PC-3 (cell line): ENCODE data around the gene SETBP1. TPM values are rescaled to one million over a fixed set of nuclear protein-coding genes. Genes with fewer than 3 reads are reported as not detected.

Source experiments
- ATAC-seq: fragments of 200-7000 bp; cut with Tn5 transposase; 2 replicates; pipeline ENCODE4 v1.9.1; 2020; ENCODE audit warnings: mild to moderate bottlenecking, moderate library complexity
- BruUV-seq: library from RNA; stranded (reverse); fragments of 400-500 nt; replicated peaks from 2 replicates; lab custom pipeline; 2021; lab: Mats Ljungman, UMichigan
- CTCF ChIA-PET: fragments of 300-600 bp; sonication (Branson Sonifier 250); formaldehyde crosslinking; loops from one replicate; lab custom pipeline; 2022; ENCODE audit warnings: antibody characterized with exemption; lab: Charles Lee
- POLR2A ChIA-PET: fragments of 300-600 bp; sonication (Branson Sonifier 250); formaldehyde crosslinking; loops from one replicate; lab custom pipeline; 2022; ENCODE audit warnings: antibody characterized with exemption; ENCODE audit not compliant: unreplicated experiment; lab: Charles Lee
- DNase-seq: peaks from one replicate; pipeline ENCODE4 v3.0.0-alpha.2; 2015
- H2AFZ ChIP-seq: fragments of 300-600 bp; sonication (generic); 2 replicates; pipeline ENCODE4 v1.6.0; 2016; ENCODE audit warnings: antibody characterized with exemption, low read length
- H3F3A ChIP-seq: fragments of 300-600 bp; sonication (generic); one replicate; pipeline ENCODE4 v1.6.0; 2017; ENCODE audit warnings: antibody characterized with exemption, low read length, control low read depth, mild to moderate bottlenecking; ENCODE audit not compliant: unreplicated experiment
- H3K27ac ChIP-seq: fragments of 300-600 bp; sonication (generic); 2 replicates; pipeline ENCODE4 v1.5.1; 2016; ENCODE audit warnings: mild to moderate bottlenecking, low read length
- H3K27me3 ChIP-seq: fragments of 300-600 bp; sonication (generic); 2 replicates; pipeline ENCODE4 v1.6.1; 2016; ENCODE audit warnings: low read length, mixed read lengths
- H3K36me3 ChIP-seq: fragments of 300-600 bp; sonication (generic); 2 replicates; pipeline ENCODE4 v1.6.1; 2016; ENCODE audit warnings: low read depth, mixed run types, low read length, mixed read lengths
- H3K4me1 ChIP-seq: fragments of 300-600 bp; sonication (generic); 2 replicates; pipeline ENCODE4 v1.5.1; 2016; ENCODE audit warnings: low read length; ENCODE audit not compliant: insufficient read depth
- H3K4me2 ChIP-seq: fragments of 300-600 bp; sonication (generic); 2 replicates; pipeline ENCODE4 v1.6.0; 2016; ENCODE audit warnings: low read length
- H3K4me3 ChIP-seq: fragments of 300-600 bp; sonication (generic); 2 replicates; pipeline ENCODE4 v1.5.1; 2016; ENCODE audit warnings: mild to moderate bottlenecking, low read length, mixed read lengths
- H3K79me2 ChIP-seq: fragments of 300-600 bp; sonication (generic); 2 replicates; pipeline ENCODE4 v1.6.1; 2017; ENCODE audit warnings: low read length, mixed read lengths
- H3K9ac ChIP-seq: fragments of 300-600 bp; sonication (generic); 2 replicates; pipeline ENCODE4 v1.6.0; 2016; ENCODE audit warnings: mild to moderate bottlenecking, low read length
- H3K9me2 ChIP-seq: fragments of 300-600 bp; sonication (generic); replicated peaks from 2 replicates; pipeline ENCODE4 v1.6.1; 2016; ENCODE audit warnings: mixed run types, low read length, mixed read lengths
- H3K9me3 ChIP-seq: fragments of 300-600 bp; sonication (generic); 2 replicates; pipeline ENCODE4 v1.6.1; 2016; ENCODE audit warnings: low read length, mixed read lengths
- H4K20me1 ChIP-seq: fragments of 300-600 bp; sonication (generic); 2 replicates; pipeline ENCODE4 v1.6.1; 2016; ENCODE audit warnings: low read length, mixed read lengths
- EZH2 ChIP-seq: fragments of 300-600 bp; sonication (generic); IDR thresholded peaks from one replicate; pipeline ENCODE4 v1.6.1; 2017; ENCODE audit warnings: antibody characterized with exemption, mild to moderate bottlenecking, low read length; ENCODE audit not compliant: unreplicated experiment
- EZH2phosphoT487 ChIP-seq: fragments of 300-600 bp; sonication (generic); IDR thresholded peaks from 2 replicates; pipeline ENCODE4 v1.6.1; 2018; ENCODE audit warnings: mild to moderate bottlenecking, antibody characterized with exemption, low read length, borderline replicate concordance
- intact Hi-C: fragments of 100-400 bp; cut with micrococcal nuclease; formaldehyde crosslinking; loops from 2 replicates; pipeline ENCODE4 v1.9.0; 2023
- total RNA-seq: library from RNA; depleted of rRNA; stranded (reverse); fragments of >200 nt; gene quantifications from 2 replicates; pipeline ENCODE4 v1.2.3, GENCODE V29; 2014
- TF ChIP-seq, protein P1 (sequence below): fragments of 300-600 bp; sonication (generic); conservative IDR thresholded peaks from 2 replicates; pipeline ENCODE4 v1.5.1; 2017; ENCODE audit warnings: antibody characterized with exemption, low read depth, mild to moderate bottlenecking, low read length

SETBP1 gene
- total RNA-seq, 1 experiment from 2014 or later, result 2.3 TPM

DNA sequence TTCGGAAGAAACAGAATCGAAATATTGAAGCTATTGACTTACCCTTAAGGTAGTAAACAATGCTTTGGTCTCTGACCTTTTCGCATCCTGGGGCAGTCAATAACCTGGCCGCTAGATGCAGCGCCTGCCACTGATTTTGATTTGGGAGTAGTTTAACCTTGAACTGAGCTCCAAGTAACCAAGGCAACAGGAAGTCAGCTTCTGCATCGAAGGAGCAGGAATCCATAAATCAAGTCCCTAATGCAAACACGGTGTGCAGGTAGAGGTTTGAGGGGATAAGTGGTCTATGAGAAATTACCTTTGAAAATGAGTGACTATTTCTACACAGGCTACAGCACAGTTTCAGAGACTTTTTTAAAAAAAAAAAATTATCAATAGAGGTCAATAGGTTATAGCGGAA lies 353.5 kb downstream of the SETBP1 start:
- Histone ChIP-seq H3K79me2 (no peaks in the 10 kb centered on the region), H3K9me2 (no peaks in the 10 kb centered on the region), H3F3A (no peaks in the 10 kb centered on the region), H3K4me1 (no peaks in the 10 kb centered on the region), H3K9ac (no peak overlapping the region), H3K27ac (no peak overlapping the region), H3K4me2 (no peak overlapping the region), H3K36me3 (no peaks in the 10 kb centered on the region), H4K20me1 (no peaks in the 10 kb centered on the region), H2AFZ (no peak overlapping the region), H3K9me3 (no peaks in the 10 kb centered on the region), H3K27me3 (no peaks in the 10 kb centered on the region), H3K4me3 (no peak overlapping the region)
- DNase-seq (no peak), ATAC-seq (no peak)
- TF ChIP-seq, protein P1, sequence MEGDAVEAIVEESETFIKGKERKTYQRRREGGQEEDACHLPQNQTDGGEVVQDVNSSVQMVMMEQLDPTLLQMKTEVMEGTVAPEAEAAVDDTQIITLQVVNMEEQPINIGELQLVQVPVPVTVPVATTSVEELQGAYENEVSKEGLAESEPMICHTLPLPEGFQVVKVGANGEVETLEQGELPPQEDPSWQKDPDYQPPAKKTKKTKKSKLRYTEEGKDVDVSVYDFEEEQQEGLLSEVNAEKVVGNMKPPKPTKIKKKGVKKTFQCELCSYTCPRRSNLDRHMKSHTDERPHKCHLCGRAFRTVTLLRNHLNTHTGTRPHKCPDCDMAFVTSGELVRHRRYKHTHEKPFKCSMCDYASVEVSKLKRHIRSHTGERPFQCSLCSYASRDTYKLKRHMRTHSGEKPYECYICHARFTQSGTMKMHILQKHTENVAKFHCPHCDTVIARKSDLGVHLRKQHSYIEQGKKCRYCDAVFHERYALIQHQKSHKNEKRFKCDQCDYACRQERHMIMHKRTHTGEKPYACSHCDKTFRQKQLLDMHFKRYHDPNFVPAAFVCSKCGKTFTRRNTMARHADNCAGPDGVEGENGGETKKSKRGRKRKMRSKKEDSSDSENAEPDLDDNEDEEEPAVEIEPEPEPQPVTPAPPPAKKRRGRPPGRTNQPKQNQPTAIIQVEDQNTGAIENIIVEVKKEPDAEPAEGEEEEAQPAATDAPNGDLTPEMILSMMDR, result no peak
- TF ChIP-seq EZH2phosphoT487, result no peak
- TF ChIP-seq EZH2, result no peak
- no TSS peak for BruUV-seq
- intact Hi-C loops, result no loop called here
- POLR2A ChIA-PET, result no interaction called here
- CTCF ChIA-PET, result no interaction called here

DNA sequence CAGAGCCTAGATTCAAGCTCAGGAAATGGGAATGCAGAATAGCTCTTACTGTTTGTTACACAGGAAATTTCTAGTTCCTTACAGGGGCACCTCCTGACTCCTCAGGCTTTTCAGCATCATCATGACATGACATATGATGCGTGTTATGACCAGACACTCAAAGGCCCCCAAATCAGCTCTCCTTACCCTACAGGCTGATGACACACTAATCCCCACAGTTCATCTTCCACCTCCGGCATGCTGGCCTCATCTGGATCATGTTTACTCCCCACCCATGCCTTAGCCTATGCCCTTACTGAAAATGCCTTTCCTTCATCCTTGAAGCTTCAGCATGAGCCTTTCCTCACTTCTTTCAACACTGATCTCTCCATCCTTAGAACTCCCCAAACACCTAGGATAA lies 356.9 kb downstream of the SETBP1 start:
- Histone ChIP-seq H3K27me3 (no peaks in the 10 kb centered on the region), H3K79me2 (no peaks in the 10 kb centered on the region), H2AFZ (no peak overlapping the region), H3K27ac (no peak overlapping the region), H3K9me3 (no peaks in the 10 kb centered on the region), H3K9ac (no peak overlapping the region), H3K9me2 (no peaks in the 10 kb centered on the region), H4K20me1 (no peaks in the 10 kb centered on the region), H3K4me3 (no peak overlapping the region), H3K4me1 (no peaks in the 10 kb centered on the region), H3F3A (no peaks in the 10 kb centered on the region), H3K36me3 (no peaks in the 10 kb centered on the region), H3K4me2 (no peak overlapping the region)
- DNase-seq, result no peak
- POLR2A ChIA-PET, result no interaction called here
- intact Hi-C loops, result no loop called here
- CTCF ChIA-PET, result no interaction called here
- no peak for ATAC-seq
- no TSS peak for BruUV-seq
- TF ChIP-seq EZH2 (no peak), EZH2phosphoT487 (no peak)
- TF ChIP-seq, protein P1, result no peak

DNA sequence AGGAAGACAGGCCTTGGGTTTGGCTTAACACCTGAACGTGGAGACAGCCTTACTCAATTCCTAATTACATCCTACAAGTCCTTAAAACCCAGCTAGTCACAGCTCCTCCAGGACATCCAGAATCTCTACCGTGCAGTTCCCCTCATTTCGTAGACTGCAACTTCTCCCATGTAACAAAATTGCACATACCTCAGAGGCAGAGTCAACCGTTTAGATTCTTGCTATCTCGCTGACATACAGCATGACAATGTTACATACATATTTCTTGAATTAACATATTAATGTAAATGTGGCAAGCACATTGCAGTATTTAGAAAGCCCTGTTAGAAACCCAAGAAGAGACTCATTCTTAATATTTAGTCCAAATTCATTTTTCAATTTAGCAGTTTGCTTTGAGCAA lies 358.7 kb downstream of the SETBP1 start:
- no peaks in the 10 kb centered on the region for H3K9me2 ChIP-seq
- H3K27ac ChIP-seq, result no peak overlapping the region
- H3K4me3 ChIP-seq, result no peak overlapping the region
- ATAC-seq (no peak), DNase-seq (no peak)
- ChIA-PET CTCF (no interaction called here), POLR2A (no interaction called here)
- H3K4me1 ChIP-seq, result no peaks in the 10 kb centered on the region
- no peaks in the 10 kb centered on the region for H4K20me1 ChIP-seq
- H3F3A ChIP-seq, result no peaks in the 10 kb centered on the region
- no peaks in the 10 kb centered on the region for H3K79me2 ChIP-seq
- H3K9me3 ChIP-seq, result no peaks in the 10 kb centered on the region
- H3K36me3 ChIP-seq, result no peaks in the 10 kb centered on the region
- BruUV-seq, result no TSS peak
- no peak overlapping the region for H2AFZ ChIP-seq
- no peaks in the 10 kb centered on the region for H3K27me3 ChIP-seq
- no peak overlapping the region for H3K9ac ChIP-seq
- H3K4me2 ChIP-seq, result no peak overlapping the region
- intact Hi-C loops, result no loop called here
- no peak for TF ChIP-seq EZH2
- TF ChIP-seq EZH2phosphoT487, result no peak
- TF ChIP-seq, protein P1, result no peak
